GM23248 (cell line): ENCODE results near the gene TPBGL.
A peak's percentile ranks its signal among the peaks of the same experiment; 100 is the strongest.

Experiments
- EZH2 ChIP-seq: fragments of 200-600 bp; sonication (generic); IDR thresholded peaks from 2 replicates; pipeline ENCODE4 v1.6.1; 2018; ENCODE audit warnings: antibody characterized with exemption, mild to moderate bottlenecking; ENCODE audit not compliant: insufficient read depth, poor library complexity, severe bottlenecking
- EZH2phosphoT487 ChIP-seq: fragments of 200-600 bp; sonication (generic); IDR thresholded peaks from 2 replicates; pipeline ENCODE4 v1.6.1; 2018; ENCODE audit warnings: antibody characterized with exemption, moderate library complexity, mild to moderate bottlenecking, low read depth; ENCODE audit not compliant: insufficient read depth

GRCh38 chr11:75240311-75241035, at the start of gene TPBGL:
- peak; percentile 92 for TF ChIP-seq EZH2
- no peak for TF ChIP-seq EZH2phosphoT487
